ENCODE measurements around the gene ALG12.

DNA sequence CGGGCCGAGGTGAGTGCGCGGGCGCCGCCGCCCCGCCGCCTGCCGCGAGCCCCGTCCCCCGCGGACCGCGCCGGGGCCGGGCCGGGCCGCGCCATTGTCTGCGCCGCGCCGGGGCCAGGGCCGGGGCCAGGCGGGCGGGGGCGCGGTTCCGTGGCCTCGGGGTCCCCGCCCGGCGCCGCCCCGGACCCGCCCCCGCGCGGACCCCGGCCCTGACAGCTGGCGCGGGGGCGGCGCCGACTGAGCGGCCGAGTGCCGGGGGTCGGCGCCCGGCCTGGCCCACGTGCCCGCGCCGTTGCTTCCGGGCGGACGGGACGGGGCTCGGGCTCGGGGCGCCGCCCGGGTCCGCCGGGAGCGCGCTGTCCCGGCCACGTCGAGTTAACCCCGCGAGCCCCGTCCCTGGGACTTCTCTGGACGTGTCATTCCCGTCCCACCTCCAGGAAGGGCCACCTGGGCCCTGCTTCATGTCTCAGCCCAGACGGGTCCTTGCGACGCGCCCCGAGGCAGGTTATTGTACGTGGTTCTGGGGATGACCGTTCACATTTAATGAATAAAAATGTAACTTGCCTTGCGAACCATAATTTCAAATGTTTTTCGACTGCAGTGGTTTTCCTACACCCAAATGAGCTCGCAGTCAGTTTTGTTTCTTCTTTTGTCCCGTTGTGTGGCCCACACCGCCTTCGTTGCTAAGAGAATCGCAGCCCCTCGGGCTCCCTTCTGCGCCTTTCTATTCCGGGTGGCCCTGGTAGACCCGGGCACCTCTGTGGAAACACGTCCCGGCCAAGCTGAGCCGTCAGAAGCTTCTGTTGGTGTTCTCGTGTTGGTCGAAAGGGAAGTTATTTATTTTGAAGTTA lies 64.0 kb downstream of the ALG12 start:
- TF ChIP-seq, protein P1, sequence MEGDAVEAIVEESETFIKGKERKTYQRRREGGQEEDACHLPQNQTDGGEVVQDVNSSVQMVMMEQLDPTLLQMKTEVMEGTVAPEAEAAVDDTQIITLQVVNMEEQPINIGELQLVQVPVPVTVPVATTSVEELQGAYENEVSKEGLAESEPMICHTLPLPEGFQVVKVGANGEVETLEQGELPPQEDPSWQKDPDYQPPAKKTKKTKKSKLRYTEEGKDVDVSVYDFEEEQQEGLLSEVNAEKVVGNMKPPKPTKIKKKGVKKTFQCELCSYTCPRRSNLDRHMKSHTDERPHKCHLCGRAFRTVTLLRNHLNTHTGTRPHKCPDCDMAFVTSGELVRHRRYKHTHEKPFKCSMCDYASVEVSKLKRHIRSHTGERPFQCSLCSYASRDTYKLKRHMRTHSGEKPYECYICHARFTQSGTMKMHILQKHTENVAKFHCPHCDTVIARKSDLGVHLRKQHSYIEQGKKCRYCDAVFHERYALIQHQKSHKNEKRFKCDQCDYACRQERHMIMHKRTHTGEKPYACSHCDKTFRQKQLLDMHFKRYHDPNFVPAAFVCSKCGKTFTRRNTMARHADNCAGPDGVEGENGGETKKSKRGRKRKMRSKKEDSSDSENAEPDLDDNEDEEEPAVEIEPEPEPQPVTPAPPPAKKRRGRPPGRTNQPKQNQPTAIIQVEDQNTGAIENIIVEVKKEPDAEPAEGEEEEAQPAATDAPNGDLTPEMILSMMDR (IDR thresholded peaks at IDR 0.05) = no peak
- no peak for TF ChIP-seq POLR2A (IDR thresholded peaks at IDR 0.05)
